Dermis microvascular lymphatic vessel endothelial cell (primary cell): ENCODE results near the gene NT5C1A. TPM values are rescaled to one million over a fixed set of nuclear protein-coding genes. Genes with fewer than 3 reads are reported as not detected.

ENCODE experiments used
- DNase-seq, 2 donors: peaks; one replicate each; pipeline versions ENCODE4 v3.0.0 to v3.0.0-alpha.2; 2010; ENCODE audit warnings: low read depth in 2 of 2
- total RNA-seq: library from RNA; depleted of rRNA; stranded (reverse); fragments of >200 nt; gene quantifications from 2 replicates; pipeline ENCODE4 v1.2.1, GENCODE V29; 2014

NT5C1A gene
- total RNA-seq: not detected in 2 replicates

DNA sequence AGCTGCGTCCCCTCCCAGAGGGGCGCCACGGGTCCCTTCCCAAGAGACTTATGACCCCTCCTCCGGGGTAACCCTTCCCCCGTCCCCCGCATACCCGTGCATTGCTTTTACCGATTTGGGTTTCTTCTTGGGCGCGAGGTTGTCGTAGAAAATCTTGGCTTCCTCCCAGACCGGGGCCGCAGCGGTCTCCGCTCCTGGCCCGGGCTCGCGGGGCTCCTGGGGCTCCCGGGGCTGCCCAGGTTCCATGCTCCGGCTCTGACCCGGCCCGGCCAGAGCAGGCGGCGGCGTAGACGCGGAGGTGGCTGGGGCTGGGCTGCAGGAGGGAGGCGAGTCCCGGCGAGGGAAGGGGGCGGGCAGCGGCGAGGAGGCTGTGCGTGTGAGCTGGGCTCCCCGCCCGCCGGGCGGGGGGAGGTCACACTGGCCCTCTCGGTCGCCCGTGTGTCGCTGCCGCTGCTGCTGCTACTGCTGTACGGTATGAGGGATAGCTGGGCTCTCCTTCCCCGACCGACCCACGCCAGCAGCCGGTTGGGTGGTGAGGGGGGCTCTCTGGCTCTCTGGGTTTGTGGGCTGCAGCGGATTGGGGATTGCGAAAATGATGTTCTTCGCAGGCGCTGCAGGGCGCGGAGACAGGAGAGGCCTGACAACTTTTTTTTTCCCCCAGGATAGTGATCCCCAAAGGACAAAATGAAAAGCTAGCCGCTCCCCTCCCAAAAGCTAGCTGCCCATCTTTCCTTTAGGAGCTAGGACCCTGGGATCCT is at the start of gene NT5C1A:
TSS of gene NT5C1A (minus strand) at position 315 of the 758 bp plus-strand sequence. CDS start at position 246, 69 bp downstream.
- DNase-seq: peak in 1 of 2 donors; percentile 9

DNA sequence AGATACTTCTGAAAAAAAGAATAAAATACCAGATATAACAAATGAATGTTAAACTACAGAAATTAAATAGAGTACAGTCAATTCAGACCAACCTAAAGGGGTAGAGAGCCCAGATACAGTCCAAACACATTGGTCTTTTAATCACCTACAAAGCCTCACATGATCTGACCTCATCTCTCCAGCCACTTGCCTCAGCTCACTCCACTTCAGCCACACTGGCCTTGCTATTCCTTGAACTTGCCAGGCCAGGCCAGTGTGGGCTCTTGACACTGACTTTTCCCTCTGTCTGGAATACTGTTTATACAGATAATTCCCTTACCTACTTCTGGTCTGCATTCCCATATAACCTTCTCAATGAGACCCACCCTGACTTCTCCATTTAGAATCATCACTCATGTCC is 49.8 kb upstream of the NT5C1A start:
- no peak for DNase-seq

DNA sequence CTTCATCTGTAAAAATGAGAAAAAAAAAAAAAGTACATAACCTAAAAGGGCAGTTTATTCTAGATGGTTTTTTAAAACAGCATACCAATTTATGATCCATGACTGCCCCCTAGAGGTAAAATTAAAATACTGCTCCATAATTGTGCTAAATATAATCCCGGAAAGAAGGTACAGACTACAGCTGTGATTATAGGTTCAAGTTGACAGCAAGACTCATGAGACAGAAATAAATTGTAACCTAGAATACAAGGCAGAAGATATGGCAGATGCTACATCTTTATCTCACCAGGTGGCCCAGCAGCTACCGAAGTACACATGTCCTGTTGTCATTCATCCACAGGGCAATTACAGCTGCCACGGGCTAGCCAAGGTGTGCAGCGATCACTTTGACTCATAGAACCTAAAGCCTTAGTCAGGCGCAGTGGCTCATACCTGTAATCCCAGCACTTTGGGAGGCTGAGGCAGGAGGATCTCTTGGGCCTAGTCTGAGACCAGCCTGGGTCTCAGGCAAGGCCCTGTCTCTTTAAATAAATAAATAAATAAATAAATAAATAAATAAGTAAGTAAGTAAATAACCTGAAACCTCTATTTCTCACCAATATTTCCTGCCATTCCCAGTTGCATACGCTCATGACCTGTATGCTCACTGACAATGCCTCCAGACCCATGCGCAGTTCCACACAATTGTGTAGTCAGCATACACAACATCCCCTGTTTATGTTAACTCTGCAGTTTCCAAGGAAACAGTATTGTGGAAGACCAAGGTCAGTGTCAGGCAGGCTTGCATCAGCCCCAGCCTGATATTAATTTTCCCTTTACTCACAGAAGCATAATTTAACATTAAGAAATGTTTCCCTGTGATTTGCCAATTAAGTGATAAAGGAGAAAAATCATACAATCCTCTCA is 48.4 kb upstream of the NT5C1A start:
- peak; percentile 65 to 86 for DNase-seq

- DNase-seq: no peak
Measured at GRCh38 chr1:39717809-39718208, 45.9 kb upstream of the NT5C1A start.

- no peak for DNase-seq
Measured at GRCh38 chr1:39713557-39713956, 41.6 kb upstream of the NT5C1A start.

- no peak for DNase-seq
Measured at GRCh38 chr1:39711966-39712340, 40.0 kb upstream of the NT5C1A start.

GRCh38 chr1:39711104-39711965 is 39.4 kb upstream of the NT5C1A start:
- no peak for DNase-seq

DNA sequence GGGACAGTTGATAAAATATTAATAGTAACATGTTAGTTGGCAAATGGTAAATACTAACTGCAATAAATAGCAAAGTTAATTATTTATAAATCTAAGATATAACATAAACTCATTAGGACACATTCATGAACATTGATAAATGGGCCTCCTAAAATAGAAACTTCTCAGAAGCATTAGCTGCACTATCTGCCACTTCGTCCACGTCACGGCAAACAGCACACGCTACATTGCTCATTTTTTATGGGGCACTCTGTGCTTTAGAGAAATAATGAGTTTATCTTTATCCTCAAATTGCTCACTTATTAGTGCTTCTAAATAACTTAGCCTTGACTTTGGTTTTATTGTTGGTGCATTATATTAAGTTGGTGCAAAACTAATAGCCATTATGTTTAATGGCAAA is 35.6 kb upstream of the NT5C1A start:
- no peak for DNase-seq

DNA sequence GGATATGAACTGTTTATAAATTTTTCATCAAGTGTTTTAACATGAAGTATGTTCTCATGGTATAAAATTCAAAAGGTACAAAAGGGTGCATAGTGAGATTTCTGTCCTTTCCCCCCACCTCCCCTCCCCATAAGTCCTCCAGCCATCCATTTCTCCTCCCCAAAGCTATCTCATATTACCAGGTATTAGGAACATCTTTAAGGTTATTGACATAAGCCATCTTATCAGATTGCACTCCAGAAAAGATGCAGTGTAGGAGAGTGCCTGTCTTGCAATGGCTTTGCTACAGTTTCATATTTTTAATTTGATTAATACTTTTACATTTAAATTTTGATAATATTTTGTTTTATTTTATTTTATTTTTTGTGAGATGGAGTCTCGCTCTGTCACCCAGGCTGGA is 32.9 kb upstream of the NT5C1A start:
- DNase-seq: no peak

DNA sequence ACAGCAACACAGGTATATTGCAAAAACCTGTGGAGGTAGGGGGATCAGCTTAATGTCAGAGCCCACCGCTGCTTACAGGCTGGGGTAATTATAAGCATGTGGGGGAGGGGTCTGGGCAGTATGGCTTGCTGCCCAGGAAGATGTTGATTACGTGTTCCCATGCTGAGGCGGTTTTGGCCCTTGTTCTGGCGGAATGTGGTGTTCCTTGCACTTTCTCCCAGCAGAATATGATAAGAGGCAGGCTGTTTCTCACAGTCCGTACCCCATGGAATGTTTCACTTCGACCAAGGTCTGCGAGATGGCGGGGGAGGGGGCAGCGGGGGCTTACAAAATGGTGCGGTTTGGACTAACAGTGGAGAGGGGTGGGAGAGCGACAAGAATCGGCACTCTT is 29.1 kb upstream of the NT5C1A start:
- no peak for DNase-seq

GRCh38 chr1:39700348-39700747 is 28.4 kb upstream of the NT5C1A start:
- DNase-seq: no peak

GRCh38 chr1:39699419-39699818 is 27.5 kb upstream of the NT5C1A start:
- no peak for DNase-seq

DNA sequence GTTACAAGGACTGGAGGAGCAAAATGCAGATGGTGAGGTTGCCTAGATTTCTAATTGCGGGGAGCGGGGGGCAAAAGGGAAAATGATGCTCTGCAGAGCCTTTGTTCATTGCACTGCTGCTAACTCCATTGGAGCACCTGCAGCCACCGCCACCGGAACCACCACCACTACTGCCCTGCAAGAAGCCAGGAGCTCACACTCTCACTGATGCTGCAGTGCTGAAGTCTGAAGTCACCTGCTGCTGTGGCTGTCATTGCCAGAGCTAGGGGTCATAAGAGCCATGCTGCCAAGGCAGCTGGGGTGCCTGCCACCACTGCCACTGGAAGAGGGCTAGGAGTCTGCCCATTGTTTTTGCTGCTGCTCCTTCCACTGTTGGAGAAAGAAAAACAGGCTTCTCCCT is 26.7 kb upstream of the NT5C1A start:
- DNase-seq: no peak

GRCh38 chr1:39696448-39696847 is 24.5 kb upstream of the NT5C1A start:
- no peak for DNase-seq

- DNase-seq: no peak
Measured at GRCh38 chr1:39695016-39695415, 23.1 kb upstream of the NT5C1A start.

DNA sequence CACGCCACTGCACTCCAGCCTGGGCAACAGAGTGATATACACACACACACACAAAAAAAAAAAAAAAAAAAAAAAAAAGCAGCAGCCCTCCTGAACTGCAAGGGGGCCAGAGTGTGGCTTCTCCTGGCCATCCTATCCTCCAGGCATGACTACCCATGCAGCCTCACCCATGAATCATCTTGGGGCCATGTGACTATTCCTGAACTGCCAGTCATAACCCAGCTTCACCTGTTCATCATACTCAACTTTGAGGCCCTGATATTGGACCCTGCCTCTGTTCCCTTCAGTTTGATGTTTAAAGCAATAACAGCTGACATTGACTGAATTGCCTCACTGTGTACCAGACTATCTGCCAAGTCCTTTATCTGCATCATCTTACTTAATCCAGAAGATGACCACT is 22.1 kb upstream of the NT5C1A start:
- no peak for DNase-seq

- no peak for DNase-seq
Measured at GRCh38 chr1:39692152-39693074, 20.5 kb upstream of the NT5C1A start.

GRCh38 chr1:39691383-39692151 is 19.7 kb upstream of the NT5C1A start, which contains the start of gene HPCAL4:
HPCAL4 (minus strand) TSS chr1:39691433; CDS start chr1:39684603, 6,830 bp downstream.
- DNase-seq: peak; percentile 27 to 74

DNA sequence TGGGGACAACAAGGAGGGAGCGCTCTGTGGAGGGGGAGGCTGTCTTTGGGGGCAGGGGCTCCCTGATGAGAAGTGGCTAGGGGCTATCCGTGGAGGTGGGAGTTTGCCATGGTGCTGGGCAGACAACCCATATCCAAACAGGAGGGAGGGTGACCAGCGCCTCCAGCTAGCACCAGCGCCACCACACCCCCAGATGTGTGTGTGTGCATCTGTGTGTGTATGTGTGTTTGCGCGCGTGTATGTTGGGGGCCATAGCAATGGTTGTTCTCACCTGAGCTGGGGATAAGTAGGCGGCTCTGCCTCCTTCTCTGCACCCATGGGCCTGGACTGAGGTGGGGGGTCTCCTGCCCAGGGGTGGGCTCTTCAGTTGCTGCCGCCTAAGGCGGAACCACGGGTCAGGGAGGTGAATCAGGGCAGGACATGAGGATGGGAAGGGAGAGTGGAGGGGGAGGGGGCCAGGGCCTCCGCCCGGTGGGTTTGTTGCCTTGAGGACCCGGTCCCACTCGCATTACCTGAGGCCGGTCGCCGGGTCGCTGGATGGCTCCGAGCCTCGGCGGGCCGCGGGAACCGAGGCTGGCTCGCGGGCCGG is 19.0 kb upstream of the NT5C1A start:
- no peak for DNase-seq
